ENCODE data around the gene OR2D3. TPM values are rescaled to one million over a fixed set of nuclear protein-coding genes. Genes with fewer than 3 reads are reported as not detected.
"Not testable (repeated sequence)": the region's sequence is repeated elsewhere in the genome, so short reads cannot be mapped to it uniquely, and the experiment has no call there.

OR2D3 gene, protein sequence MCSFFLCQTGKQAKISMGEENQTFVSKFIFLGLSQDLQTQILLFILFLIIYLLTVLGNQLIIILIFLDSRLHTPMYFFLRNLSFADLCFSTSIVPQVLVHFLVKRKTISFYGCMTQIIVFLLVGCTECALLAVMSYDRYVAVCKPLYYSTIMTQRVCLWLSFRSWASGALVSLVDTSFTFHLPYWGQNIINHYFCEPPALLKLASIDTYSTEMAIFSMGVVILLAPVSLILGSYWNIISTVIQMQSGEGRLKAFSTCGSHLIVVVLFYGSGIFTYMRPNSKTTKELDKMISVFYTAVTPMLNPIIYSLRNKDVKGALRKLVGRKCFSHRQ
- polyA plus RNA-seq (2013, experiment 1 of 2; ENCODE audit: insufficient read length), result not detected
- not detected for polyA plus RNA-seq (2013, experiment 2 of 2; ENCODE audit: insufficient read length)

- no peak for DNase-seq
Measured at GRCh38 chr11:6920702-6921101, at the start of gene OR2D3. TSS of gene OR2D3 (plus strand) at chr11:6921002. CDS start at chr11:6921002, 0 bp downstream.

DNA sequence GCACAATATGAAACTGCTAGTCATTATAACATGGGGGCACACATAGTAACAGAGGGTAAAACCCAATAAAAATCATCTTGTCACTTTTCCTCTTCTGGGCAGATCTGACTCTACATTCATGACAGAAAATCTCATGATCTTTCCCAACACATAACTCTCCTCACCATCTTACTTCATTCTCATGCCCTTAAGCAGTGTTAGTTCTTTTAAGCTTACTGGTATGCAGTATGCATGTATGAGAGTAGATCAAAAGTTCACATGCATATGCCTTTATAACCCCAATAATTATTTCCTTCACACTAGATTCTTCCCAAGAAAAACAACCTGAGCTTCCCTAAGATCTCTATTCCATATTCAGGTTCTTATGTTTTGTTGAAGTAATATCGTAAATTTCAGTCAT lies 49.5 kb upstream of the OR2D3 start:
- no peak for DNase-seq

- no peak for DNase-seq
Measured at GRCh38 chr11:6875761-6876160, 45.0 kb upstream of the OR2D3 start.

DNA sequence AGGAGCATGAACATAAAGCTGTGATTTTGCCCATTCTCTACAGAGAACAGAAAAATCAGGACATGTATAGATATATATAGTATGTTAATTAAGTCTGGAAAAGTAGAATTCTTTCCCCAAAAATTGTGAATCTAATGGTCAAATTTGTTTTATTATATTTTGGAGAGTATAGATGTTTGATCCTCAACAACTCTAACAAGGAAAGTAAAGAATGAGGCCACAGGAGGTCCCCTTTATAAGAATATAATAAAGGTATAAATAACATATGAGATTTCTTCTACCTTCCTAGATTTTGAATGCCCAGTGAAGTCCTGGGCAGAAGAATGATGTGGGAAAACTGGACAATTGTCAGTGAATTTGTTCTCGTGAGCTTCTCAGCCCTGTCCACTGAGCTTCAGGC lies 44.5 kb upstream of the OR2D3 start, which contains the start of gene OR10A4:
Gene OR10A4, plus strand, starts transcription at position 301 of the 400 bp plus-strand sequence. Its CDS starts 23 bp downstream, at position 324.
- DNase-seq, result no peak

GRCh38 chr11:6876914-6877313 lies 43.9 kb upstream of the OR2D3 start:
- DNase-seq, result no peak

- DNase-seq, result no peak
Measured at GRCh38 chr11:6882751-6883150, 38.1 kb upstream of the OR2D3 start.

DNA sequence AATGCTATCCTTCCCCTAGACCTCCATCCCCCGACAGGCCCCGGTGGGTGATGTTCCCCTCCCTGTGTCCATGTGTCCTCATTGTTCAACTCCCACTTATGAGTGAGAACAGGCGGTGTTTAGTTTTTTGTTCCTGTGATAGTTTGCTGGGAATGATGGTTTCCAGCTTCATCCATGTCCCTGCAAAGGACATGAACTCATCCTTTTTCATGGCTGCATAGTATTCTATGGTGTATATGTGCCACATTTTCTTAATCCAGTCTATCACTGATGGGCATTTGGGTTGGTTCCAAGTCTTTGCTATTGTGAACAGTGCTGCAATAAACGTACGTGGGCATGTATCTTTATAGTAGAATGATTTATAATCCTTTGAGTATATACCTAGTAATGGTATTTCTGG lies 33.1 kb upstream of the OR2D3 start:
- DNase-seq, result not testable (repeated sequence)

DNA sequence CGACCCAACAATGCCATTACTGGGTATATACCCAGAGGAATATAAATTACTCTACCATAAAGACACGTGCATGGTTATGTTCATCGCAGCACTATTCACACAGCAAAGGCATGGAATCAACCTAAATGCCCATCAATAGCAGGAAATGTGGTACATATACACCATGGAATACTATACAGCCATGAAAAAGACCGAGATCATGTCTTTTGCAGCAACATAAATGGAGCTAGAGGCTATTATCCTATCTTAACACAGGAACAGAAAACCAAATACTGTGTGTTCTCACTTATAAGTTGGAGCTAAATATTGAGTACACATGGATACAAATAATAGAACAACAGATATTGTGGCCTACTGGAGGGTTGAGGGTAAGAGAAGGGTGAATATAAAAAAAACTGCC lies 32.0 kb upstream of the OR2D3 start:
- DNase-seq, result no peak

DNA sequence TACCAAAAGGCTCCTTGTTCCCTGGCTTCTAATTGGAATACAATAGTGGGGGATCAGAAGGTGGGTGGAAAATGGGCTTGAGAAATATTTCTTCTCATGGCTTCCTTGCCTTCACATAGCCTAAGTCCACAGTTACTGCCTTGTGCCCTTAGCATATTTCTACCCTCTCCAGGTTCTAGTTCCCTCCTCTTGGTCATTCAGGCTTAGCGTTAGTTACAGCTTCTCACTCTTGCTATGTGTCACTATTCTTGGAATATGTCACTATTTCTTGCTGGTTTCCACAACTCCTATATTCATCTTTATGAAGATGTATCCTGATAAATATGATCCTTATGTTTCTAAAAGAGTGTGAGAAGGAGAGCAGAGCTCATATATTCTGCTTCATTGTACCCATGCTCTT lies 31.0 kb upstream of the OR2D3 start:
- DNase-seq, result no peak

DNA sequence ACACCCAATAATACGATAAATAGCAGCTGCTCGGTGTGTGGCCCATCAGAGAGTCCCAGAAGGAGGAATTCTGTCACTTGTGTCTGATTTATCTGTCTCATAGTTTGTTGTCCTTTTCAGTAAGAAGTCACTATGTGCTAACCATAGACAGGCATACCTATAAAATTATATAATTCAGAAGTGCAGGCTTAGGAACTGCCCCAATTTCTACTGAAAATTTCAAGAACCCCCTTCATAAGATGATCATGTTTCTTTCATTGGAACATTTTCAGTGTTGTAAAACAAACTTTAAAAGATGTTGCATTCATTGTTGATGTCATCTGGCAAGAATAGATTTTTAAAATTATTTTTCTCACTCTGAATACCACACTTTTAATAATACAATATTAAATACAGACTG lies 28.4 kb upstream of the OR2D3 start, which contains the start of gene OR2D2:
Gene OR2D2, minus strand, starts transcription at position 101 of the 400 bp plus-strand sequence. Its CDS starts 0 bp downstream, at position 101.
- no peak for DNase-seq

DNA sequence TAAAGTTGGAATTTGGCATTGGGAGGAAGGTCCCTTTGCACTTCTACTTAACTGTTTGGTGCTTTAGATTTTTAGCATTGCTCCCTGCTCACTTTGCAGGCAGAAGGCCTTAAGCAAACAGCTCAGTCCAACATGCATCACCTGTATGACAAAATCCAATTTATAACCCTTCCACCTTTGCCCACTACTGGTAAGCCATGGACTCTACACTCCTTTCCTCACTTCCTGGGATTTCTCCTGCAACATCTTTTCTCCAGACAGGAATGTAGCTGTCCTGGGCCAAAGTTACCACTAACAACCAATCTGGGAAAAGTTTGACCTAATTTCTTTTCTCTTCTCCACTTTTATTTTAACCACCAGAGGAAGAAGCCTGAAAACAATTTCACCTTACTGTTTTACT lies 26.7 kb upstream of the OR2D3 start:
- no peak for DNase-seq

- DNase-seq, result no peak
Measured at GRCh38 chr11:6895010-6895409, 25.8 kb upstream of the OR2D3 start.

GRCh38 chr11:6898911-6899310 lies 21.9 kb upstream of the OR2D3 start:
- no peak for DNase-seq

- no peak for DNase-seq
Measured at GRCh38 chr11:6900327-6900999, 20.3 kb upstream of the OR2D3 start.

DNA sequence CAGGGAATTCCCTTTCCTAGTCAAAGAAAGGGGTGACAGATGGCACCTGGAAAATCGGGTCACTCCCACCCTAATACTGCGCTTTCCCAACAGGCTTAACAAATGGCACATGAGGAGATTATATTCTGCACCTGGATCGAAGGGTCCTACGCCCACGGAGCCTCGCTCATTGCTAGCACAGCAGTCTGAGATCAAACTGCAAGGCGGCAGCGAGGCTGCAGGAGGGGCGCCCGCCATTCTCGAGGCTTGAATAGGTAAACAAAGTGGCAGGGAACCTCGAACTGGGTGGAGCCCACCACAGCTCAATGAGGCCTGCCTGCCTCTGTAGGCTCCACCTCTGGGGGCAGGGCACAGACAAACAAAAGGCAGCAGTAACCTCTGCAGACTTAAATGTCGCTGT lies 16.0 kb upstream of the OR2D3 start:
- DNase-seq, result not testable (repeated sequence)

GRCh38 chr11:6911378-6911777 lies 9.4 kb upstream of the OR2D3 start:
- no peak for DNase-seq

DNA sequence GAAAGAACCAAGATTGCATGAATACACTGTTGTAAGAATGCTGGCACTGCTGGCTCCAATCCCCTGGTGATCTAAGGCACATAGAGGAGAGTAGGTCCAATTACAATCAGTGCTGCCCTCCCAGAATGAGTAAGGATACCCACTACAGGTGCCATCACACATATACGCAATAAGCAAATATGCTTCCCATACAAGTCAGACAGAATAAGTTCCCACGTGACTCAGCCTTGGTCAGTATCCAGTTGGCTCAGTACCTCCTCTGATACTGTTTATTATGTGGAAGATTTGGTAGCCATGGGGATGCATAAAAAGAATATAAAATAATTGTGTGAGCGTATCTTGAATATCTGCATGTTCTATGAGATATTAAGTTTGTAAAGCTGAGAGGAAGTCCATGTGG lies 8.9 kb upstream of the OR2D3 start:
- no peak for DNase-seq

DNA sequence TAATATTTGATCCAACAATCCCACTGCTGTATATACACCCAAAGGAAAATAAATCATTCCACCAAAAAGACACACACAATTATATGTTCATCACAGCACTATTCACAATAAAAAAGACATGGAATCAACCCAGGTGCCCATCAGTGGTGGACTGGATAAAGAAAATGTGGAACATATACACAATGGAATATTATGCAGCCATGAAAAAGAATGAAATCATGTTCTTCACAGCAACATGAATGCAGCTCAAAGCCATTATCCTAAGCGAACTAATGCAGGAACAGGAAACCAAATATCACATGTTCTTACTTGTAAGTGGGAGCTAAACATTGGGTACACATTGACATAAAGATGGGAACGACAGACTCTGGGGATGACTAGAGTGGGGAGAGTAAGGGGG lies 1.1 kb upstream of the OR2D3 start:
- no peak for DNase-seq

DNA sequence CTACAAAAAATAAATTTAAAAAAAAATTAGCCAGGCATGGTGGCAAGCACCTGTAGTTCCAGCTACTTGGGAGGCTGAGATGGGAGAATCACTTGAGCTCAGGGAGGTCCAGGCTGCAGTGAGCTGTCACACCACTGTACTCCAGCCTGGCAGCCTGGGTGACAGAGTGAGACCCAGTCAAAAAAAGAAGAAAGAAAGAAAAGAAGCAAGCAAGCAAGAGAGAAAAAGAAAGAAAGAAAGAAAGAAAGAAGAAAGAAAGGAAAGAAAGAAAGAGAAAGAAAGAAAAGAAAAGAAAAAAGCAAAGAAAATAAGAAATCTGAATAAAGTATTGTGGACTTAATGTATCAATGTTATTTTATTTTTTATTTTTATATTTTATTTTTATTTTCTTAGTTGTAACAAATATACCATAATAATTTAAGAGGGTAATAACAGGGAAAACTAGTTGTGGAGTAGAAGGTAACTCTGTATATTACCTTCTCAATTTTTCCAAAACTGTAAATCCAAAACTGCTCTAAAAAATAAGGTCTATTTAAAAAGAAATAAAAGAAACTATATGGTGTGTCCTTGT lies 4.3 kb downstream of the OR2D3 start:
- DNase-seq, result no peak

GRCh38 chr11:6925636-6926207 lies 4.9 kb downstream of the OR2D3 start:
- peak; percentile 33 for DNase-seq

DNA sequence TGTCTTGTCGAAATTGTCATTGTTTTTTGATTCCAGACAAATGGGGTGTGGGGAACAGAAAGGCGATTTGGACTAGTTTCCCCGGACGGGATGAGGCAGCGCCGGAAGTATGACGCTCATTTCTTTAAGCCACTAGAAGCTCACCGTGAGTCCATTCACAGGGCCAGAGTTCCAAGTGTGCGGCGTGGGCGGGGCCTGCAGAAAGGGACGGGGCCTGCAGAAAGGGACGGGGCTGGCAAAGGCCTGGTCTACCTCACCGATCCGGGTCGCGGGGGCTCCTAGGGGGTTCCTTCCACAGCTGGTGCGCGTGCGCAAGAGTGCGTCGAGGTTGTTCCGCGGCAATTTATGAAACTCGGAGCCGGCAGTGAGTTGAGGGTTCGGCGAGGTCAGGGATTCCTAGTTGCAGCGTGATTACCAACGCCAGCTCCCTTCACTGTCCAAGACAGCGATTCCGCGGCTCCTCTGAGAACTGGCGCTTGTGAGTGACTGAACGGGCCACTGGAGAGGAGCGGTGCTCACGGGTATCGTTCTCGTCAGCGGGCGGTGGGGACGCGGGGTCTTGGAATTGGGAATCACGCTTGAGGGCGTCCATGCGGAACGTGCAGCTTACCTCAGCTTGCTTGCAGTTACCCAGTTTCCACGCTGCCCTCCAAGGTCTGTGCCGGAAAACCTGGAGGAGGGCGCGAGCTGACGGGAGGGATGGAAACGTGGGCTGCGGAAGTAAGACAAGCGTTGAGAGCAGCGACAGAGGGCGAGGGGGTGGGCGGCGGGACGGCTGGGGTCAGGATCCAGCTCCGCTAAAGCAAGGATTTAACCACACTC lies 5.6 kb downstream of the OR2D3 start, which contains the start of gene ZNF215:
Gene ZNF215, plus strand, starts transcription at position 219 of the 822 bp plus-strand sequence. CDS start 5,847 bp downstream, outside the sequence.
- DNase-seq, result peak; percentile 84

DNA sequence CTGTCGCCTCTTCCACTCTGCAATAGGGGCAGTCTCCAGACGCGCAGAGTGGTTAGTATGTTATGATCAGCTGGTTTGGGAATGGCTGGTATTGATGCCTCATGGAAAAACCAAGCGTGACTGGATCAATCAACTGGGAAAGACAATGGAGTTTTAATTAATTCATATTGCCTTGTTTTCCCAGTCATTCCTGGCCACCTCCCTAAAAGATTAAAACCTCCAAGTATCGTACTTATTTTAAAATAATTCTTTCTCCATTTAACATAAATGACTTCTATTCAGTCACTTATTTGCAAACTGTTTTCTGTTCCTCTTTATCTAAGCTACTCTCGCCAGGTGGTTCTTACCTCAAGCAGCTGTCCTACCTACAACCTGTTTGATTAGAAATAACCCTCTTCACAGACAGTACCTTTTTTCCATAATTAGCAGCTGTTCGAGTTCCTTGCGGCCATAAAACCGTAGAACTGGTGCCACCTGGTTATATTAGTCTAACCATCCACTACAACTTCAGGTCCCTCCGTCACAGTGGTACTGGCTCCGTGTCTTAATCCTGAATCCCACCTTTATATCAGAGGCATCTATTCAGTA lies 6.3 kb downstream of the OR2D3 start:
- no peak for DNase-seq

Measured in fibroblast of skin of back (primary cell).